Mucosa of gallbladder (tissue), 1 donor: Measurements from ENCODE around the gene THAP3. TPM values are rescaled to one million over a fixed set of nuclear protein-coding genes. Genes with fewer than 3 reads are reported as not detected.
A peak's percentile ranks its signal among the peaks of the same experiment; 100 is the strongest.

ENCODE experiments used
- DNase-seq: peaks from one replicate; pipeline ENCODE4 v3.0.0-alpha.2; 2020; ENCODE audit warnings: low spot score
- total RNA-seq: library from RNA; stranded (reverse); gene quantifications from one replicate; pipeline ENCODE4 v1.2.1, GENCODE V29; 2021
- donor health status: DM: no; HTN: no; CAD: no.

Gene THAP3
- total RNA-seq, 1 donor from 2014 or later: 25.2 TPM

DNA sequence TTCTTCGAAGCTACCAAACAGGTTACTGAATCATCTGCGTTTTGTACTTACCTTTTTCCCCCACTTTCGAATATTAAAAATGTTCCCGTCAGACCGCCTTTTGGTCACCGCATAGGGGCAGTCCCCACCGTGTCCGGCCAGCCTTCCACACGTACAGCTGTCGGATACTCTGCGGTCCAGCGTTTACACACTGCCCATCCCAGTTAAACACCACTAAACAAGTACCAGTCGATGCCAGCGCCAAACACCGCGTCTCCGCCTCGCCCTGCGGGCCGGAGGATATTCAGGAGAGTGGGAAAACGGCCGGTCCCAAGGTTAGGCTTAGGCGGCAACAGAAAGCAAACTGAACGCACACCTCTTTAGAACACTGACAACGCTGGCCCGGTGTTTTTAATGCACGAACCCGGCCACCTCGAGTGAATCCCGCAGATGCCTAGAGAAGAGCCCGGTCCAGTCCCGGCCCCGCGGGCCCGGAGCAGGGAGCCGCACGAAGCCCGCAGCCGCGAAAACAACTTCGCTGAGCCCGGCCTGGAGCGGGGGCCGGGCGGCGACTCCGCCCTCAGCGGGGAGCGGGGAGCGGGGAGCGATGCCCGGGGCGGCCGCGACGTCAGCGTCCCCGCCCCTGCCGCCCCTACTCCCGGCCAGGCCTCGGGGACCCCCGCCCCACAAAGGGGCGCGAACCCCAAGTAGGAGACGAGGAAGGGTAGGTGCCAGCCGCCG is 11.9 kb upstream of the THAP3 start:
- DNase-seq: peak; percentile 45

DNA sequence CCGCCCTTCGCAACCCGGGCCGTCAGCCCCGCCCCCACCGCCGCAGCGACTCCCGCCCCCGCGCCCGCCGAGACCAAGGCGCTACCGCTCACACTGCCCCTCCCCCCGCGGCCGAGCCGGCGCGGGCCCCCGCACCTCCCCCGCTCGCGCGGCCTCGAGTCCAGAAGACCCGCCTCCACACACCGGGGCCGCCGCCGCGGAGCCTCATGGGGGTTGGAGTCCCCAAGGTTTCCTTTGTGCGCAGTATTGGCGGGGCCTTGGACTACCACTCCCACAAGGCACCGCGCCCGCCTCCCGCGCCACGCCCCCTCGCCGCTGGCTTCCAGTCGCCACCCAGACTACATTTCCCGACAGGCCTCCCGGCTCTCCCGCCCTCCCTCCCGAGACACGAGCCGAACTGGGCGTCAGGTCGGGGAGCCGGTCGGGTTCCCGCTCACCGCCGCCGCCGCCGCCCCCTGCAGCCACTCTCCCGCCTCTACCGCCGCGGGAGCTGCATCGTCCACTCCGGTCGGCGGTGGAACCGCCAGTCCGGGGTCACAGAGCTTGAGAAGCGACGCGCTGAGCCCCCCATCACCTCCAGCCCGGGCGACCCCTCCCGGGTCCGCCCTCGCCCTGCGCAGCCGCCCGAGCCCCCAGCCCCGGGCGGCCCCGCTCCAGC is 11.2 kb upstream of the THAP3 start, which contains the start of gene PHF13:
PHF13 (plus strand) TSS at position 371 of the 658 bp plus-strand sequence. CDS start 336 bp downstream, outside the sequence.
- DNase-seq: peak; percentile 99

DNA sequence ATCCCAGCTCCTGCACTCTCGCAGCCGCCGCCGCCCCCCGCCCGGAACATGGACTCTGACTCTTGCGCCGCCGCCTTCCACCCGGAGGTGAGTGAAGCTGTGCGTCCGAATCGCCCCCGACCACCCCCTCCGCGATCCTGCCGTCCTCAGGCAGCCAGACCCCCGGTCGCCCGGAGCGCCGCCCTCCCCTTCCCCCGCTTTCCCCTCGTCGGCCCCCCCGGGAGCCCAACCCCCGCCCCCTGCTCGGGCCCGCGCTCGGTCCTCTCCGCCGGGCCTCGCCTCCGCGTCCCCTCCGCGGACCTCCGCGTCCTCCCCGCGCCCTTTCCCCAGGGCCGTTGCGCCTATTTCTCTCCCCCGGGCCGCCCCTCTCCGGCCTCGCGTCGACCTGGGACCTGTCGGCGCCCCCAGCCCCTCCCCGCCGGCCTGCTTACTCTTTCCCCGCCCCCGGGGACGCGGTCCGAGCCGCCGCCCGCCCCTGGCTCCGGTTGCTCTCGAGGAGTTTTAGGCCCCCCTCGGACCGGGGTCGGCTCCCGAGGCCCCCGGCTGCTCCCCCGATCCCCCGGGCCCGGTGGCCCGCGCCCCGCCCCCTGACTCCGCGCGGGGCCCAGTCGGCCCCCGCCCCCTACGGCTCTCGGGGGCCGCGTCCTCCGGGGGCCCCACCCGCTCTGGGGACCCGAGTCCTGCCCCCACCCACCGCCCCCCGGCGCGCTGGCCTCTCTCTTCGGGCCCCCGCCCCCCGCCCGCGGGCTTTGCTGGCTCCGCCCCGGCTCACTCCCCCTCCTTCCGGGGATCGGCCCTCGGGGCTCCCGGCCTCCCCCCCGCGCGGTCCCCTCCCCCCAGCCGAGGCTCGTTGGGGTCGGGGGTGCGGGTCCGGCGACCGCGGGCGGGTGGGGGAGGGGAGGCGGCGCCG is 10.4 kb upstream of the THAP3 start:
- DNase-seq: peak; percentile 34

DNA sequence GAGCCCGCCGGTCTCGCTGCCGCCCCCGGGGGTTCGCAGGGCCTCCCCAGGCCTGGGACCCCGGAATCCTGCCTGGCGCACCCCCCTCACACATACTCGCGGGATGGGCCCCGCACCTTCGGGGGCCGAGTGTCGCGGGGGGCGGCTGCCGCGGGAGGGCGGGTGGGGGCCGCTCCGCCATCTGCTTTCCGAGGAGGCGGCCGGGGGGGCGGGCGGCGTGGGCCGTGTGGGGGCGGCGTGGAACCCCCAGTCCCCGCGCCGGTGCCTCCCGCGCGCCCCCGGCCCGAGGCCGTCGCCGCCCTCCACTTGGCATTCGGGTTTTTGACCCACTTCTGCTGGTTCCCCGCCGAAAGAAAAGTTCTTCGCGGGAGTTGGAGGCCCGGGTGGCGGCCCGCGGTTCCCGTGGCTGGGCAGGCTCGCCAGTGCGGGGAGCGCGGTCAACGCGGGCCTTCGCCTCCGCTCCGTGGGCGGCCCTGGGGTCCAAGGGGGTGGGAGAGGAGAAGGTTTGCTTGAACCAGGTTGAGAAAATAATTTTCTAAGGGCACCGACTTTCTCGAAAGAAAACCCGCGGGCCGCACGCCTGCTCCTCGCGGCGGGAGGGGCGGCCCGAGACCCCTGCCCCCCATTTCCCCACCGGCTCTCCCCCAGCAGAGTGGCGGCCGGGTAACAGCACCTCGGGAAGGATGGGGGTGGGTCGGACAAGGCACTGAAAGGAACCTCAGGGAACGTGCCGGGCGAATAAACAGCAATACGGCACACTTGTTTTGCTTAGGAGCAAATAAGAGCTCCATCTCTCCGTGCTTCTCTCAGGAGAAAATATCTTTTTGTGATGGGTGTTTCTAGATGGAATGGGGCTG is 9.5 kb upstream of the THAP3 start:
- DNase-seq: no peak

DNA sequence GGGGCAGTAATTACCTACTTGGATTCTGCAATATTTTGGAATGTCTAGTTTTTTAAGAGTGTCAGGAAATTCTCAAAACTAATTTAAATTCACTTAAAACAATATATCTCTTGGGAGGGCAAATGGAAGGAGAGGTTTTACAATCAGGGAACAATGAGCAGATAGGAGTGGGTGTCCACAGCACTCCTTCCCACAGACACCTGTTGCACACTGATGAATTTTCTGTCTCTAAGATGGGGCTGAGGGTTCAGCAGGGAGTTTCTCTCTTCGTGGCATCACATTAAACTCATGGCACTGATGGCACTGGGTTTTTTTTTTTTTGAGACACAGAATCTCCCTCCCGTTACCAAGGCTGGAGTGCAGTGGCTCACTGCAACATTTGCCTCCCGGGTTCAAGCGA is 5.6 kb upstream of the THAP3 start:
- DNase-seq: no peak

DNA sequence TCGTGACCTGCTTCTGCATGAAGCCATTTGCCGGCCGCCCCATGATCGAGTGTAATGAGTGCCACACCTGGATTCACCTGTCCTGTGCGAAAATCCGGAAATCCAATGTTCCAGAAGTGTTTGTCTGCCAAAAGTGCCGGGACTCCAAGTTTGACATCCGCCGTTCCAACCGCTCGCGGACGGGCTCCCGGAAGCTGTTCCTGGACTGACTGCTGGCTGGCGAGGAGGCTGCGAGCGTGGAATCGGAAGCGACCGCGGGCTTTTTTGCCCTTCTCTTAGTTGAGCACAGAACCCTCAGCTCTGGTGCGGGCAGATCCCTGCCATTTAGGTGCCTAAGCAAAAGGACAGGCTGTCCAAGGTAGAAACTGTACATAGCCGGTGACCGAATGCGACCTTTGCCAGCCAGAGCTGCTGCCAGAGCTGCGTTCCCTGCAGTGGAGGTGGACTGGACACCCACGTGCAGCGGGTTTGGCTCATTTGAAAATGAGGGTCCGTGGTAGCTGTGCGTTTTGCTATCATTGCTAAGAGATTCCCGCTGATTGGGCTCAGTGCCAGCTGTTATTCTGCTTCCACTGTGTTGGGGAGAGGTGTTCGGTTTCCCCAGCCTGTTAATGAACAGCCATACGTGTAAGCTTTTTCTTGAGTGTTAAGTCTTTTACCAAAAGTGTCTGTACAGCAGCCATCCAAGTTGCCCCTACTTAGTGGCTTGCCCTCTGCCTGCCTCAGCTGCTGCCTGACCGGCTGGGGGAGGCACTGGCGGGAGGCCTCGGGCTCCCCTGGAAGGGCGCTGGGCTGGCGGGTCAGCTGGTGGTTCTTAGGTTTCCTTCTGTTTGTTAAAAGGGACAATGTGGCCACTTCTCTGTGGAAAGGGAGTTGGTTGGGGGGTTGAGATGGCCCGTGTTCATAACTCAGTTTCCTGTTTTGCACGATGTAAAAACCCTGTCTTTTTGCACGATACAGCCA is 3.0 kb upstream of the THAP3 start:
- DNase-seq: no peak

DNA sequence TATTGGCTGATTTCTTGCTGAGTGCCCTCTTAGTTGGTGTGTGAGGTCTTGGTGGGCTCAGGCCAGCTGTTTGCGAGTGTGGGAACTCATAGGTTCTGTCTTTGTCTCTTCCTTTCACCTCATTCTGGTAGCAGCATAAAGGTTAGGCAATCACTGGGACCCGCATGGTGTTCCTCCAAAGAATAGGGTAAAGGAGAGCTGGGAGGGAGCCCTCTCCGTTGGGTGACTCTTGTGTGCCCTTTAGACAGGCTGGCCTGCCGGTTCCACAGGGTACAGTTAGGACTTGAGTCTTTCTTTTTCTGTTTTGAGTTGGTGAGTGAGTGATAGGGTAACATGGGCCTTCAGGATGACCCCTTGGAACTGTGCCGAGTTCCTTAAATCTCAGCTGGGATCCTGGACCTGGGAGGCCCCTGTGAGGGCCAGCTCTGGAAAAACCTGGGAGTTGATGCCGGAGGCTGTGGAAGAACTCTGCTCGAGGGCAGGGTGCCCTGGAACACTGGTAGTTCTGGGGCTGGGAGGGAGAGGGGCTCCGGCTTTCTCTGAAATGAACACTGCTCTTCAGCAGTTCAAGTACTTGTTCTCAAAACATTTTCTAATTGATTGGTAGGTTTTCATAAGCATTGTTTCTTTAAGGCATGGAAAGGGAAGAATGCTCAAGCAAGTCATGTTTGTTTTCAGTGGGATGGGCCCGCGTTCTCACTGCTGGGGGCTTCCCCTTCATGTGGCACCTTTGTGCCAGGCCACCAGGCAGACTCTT is 2.1 kb upstream of the THAP3 start:
- DNase-seq: no peak

DNA sequence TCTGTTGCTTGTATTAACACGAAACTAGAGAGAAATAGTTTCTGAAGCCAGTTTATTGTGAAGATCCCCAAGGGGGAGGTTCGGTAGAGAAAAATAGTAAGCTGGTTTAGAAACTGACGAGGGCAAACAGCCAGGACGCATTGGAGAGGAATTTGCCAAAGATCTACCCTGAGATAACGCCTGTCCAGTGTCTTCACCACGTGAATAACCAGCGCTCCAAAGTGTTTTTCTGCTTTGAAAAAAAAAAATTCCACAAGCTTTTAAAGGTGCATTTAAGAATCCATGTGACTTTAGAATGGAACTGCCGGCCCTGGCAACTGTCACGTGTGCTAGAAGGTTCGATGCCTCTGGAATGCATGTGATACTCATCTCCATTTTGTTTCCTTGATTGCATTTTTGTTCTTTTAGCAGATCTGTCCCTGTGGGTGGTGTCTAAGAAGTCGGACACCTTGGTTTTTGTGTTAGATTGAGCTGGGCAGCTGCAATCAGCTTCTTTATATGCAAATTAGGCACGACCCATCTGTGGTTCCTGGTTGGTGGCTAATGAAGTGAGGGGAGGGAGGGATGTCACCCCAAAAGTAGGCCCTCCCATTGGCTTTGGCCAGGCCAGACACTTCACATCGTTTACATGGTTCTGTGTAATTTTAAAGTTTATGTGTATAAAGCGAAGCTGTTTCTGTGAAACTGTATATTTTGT is 1.3 kb upstream of the THAP3 start:
- no peak for DNase-seq

DNA sequence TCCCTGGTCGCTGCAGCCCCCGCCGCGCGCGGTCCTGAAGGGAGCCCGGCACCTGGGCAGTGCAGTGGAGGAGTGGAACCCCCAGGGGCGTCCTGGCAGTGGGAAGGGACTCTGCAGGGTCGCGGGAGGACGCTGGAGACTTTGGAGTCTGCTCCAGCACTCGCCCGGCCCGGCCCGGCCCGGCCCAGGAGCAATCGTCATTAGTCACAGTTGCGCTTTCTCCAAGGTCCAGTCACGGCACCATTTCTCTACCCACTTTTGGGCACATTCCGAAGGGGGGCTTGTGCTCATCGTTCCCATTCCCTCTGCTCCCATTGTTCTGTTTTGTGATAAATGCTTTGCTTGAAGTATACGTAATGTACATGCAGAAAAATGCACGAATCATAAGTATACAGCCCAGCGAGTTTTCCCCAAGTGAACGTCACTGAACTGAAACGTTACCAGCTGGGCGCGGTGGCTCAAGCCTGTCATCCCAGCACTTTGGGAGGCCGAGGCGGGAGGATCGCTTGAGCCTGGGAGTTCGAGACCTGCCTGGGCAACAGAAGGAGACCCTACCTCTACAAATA is 999 bp downstream of the THAP3 start:
- DNase-seq: no peak

DNA sequence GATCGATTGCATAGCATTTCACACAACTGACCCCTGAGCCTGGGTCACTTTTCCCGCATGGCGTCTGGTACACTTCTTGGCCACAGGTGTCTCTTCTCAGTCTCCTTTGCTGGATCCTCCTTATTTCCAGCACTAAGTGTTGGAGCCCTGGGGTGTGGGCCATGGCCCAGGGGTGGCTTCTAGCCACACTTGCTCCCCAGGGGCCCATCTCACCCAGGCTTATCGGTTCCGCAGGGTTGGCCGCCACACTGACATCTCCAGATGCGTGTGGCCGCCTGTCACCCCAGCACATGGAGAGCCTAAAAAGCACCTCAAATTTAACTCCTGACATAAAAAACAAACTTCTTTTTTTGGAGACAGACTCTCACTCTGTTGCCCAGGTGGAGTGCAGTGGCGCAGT is 2.4 kb downstream of the THAP3 start:
- no peak for DNase-seq

DNA sequence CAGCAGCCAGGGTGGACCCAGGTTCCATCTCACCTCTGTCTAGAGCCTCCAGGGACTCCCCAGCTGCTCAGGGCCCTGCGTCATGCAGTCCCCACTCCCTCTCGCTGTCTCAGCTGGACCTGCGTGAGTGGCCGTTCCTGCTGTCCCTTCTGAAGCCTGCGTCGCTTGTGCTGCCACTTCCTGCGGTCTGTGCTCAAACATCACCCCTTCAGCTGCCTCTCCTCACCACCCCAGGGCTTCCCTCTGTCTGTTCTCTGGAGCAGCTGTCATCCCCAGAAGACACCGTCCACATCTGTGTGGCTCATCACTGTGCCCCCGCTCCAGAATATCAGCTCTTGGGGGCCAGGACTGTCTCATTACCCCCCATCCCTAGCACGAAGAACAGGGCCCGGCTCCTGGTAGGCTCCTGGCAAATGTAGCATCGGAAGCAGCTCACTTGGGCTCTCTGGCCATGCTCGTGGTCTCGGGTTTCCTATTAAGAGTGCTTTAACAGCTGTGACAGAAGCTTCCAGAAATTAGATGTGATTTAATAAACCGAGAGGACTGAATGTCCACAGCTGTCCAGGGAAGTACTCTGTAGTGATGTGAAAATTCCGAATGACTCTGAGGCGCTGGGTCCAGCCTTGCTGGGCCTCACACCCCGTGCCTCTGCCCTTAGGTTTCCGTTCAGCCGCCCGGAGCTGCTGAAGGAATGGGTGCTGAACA is 3.3 kb downstream of the THAP3 start:
- DNase-seq: no peak

DNA sequence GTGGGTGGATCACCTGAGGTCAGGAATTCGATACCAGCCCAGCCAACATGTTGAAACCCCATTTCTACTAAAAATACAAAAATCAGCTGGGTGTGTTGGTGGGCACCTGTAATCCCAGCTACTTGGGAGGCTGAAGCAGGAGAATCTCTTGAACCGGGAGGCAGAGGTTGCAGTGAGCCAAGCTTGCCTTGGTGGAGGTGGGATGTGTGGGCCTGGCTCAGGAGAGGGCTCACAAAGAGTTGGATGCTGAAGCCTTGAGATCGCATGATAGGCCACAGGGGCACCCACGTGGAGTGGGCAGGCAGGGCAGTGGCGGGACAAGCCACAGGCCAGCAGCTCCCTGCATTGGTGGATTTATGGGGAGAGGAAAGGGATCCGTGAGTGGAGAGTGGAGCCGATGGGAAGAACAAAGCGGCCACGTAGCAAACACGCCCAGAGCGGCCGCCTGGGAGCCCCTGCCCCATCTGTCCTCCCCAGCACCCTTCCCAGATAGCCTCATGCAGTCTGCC is 4.4 kb downstream of the THAP3 start:
- no peak for DNase-seq

DNA sequence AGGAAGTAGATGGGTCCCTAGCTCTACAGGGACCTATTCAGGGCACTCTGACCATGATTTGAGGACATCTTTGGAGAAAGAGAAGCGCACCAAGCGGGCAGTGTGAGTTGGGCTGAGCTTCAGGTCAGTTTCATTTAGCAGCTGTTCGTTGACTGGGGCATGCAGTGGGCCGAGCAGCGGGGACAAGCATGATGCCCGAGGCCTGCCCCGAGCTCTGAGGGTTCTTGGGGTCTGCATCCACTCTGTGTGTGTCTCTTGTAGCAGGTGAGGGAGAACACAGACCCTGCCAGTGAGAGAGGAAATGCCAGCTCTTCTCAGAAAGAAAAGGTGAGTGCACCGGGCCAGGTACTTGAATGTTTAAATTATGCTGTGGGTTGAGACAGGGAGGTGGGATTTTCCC is 5.4 kb downstream of the THAP3 start:
- DNase-seq: no peak

DNA sequence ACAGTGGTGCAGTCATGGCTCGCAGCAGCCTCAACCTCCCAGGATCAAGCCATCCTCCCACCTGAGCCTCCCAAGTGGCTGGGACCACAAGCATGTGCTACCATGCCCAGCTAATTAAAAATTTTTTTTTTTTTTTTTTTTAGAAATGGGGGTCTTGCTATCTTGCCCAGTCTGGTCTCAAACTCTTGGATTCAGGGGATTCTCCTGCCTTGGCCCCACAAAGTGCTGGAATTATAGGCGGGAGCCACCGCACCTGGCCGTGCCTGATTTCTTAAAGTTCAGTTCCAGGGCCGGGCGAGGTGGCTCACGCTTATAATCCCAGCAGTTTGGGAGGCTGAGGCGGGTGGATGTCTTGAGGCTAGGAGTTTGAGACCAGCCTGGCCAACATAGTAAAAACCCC is 6.4 kb downstream of the THAP3 start:
- DNase-seq: no peak

DNA sequence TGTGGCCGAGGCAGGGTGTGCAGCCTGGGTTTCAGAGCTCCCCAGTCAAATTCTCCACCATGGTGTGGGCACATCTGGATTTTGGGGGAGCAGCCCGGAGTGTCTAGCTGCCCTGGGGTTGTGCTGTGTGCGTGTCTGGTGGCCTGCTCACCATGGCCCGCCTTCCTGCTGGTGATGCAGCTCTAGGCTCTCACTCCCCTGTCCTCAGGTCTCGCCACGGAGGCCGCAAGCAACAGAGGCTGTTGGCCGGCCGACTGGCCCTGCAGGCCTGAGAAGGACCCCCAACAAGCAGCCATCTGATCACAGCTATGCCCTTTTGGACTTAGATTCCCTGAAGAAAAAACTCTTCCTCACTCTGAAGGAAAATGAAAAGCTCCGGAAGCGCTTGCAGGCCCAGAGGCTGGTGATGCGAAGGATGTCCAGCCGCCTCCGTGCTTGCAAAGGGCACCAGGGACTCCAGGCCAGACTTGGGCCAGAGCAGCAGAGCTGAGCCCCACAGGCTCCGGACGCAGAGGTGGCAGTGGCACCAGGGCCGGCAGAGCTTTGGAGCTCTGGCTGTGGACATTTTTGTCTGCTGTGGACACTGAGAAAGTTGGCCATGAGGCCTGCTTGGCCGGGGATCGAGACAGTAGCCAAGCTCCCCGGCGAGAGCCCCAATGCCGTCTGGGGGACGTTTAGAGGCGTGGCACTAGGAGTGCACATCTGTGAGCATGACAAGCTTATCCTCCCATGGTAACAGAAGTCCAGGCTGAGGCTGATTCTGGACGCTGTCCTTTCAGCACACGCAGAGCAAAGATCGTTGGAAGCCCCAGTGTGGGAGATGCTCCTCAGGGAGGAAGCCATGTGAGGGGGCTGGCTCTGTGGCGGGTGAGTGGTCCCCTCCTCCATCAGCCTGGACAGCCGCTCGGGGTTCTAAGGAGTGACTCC is 8.2 kb downstream of the THAP3 start:
- DNase-seq: no peak

DNA sequence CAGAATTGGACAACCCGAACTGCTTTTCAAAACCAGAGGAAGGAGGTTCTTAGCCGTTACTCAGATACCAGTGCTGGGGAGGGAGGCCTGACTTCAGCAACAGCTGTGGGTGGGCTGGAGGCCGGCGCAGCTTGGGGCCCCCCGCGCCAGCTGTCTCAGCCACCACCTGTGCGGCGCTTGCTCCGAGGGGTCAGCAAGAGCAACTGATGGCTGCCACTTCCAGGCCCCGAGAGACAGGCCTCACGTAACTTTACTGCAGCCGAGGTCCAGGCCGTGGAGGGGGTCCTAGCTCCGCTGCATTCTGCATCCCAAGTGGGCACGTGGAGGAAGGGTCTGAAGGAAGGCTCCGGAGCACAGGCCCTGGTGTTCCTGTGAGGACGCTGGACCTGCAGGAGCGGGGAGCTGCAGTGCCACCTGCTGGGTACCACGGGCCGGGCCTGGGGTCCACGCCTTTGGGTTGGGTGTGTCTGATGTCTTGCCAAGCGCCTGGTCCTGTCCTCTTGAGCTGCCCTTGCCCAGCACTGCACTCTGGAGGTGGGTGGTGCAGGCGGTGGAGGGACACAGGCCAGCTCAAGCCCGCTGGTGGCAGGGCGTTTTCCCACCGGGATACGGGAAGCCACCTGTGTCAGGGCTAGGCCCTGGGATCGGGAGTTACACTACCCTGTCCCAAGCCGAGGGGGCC is 9.8 kb downstream of the THAP3 start:
- DNase-seq: peak; percentile 42
